Measurements from ENCODE around the gene RNF169.
"Not testable (repeated sequence)": the region's sequence is repeated elsewhere in the genome, so short reads cannot be mapped to it uniquely, and the experiment has no call there.

The RNF169 gene

GRCh38 chr11:74820763-74821162 lies 72.1 kb downstream of the RNF169 start:
- Histone ChIP-seq H2BK120ac (ENCODE audit: low read depth, low read length) (no peak overlapping the region), H3K27ac (replicated peaks; ENCODE audit: low read length) (no peak overlapping the region)

GRCh38 chr11:74822170-74822569 lies 73.5 kb downstream of the RNF169 start:
- Histone ChIP-seq H4K8ac (ENCODE audit: low read depth, low read length) (no peak overlapping the region), H2BK15ac (ENCODE audit: low read length) (no peak overlapping the region), H3K36me3 (replicated peaks in 1 of 2; ENCODE audit: control insufficient read depth in 2 of 2, insufficient read depth in 2 of 2, low read length in 2 of 2) (peaks cover 14 to 93% of the 10 kb centered on the region in 2 donors), H3K4me2 (ENCODE audit: insufficient read depth, low read length, poor library complexity, severe bottlenecking) (no peak overlapping the region), H3K4me1 (ENCODE audit: control insufficient read depth in 2 of 2, insufficient read depth in 1 of 2, low read depth in 1 of 2, low read length in 2 of 2) (no peaks in the 10 kb centered on the region), H2BK12ac (ENCODE audit: low read length) (no peak overlapping the region), H2AK5ac (ENCODE audit: low read depth, low read length) (no peak overlapping the region), H3K27me3 (ENCODE audit: control insufficient read depth in 3 of 3, insufficient read depth in 3 of 3, low read depth in 1 of 3, low read length in 3 of 3) (no peaks in the 10 kb centered on the region), H3K27ac (replicated peaks; ENCODE audit: low read length) (no peak overlapping the region), H3K23ac (ENCODE audit: low read depth, low read length, poor library complexity) (no peak overlapping the region), H3K18ac (ENCODE audit: low read length) (no peak overlapping the region), H4K91ac (ENCODE audit: low read depth, low read length, poor library complexity) (no peak overlapping the region), H3K79me1 (ENCODE audit: low read depth, low read length) (no peaks in the 10 kb centered on the region), H3K4me3 (ENCODE audit: low read length in 2 of 2) (no peak overlapping the region), H2AFZ (ENCODE audit: low read length) (no peak overlapping the region), H3K4ac (ENCODE audit: low read length) (no peak overlapping the region), H3K9ac (ENCODE audit: low read depth, low read length, poor library complexity) (no peak overlapping the region), H2BK5ac (ENCODE audit: low read length) (no peak overlapping the region), H3K14ac (ENCODE audit: low read length) (no peak overlapping the region), H3K9me3 (replicated peaks in 1 of 2; ENCODE audit: control insufficient read depth in 2 of 2, insufficient read depth in 1 of 2, low read depth in 1 of 2, low read length in 2 of 2) (peaks cover 18 to 44% of the 10 kb centered on the region in 2 donors), H2BK120ac (ENCODE audit: low read depth, low read length) (no peak overlapping the region)
- DNase-seq (ENCODE audit: low spot score), result no peak
- no CpG with 5 or more reads among the region's 5 CpGs for WGBS, 2 donors (ENCODE audit: extremely low coverage in 2 of 2, insufficient read length in 2 of 2, insufficient replicate concordance in 1 of 2)

More at GRCh38 chr11:74820763-74821162, 72.1 kb downstream of the RNF169 start:
- Histone ChIP-seq H4K91ac (ENCODE audit: low read depth, low read length, poor library complexity) (no peak overlapping the region), H3K79me1 (ENCODE audit: low read depth, low read length) (no peaks in the 10 kb centered on the region), H3K4me3 (ENCODE audit: low read length in 2 of 2) (no peak overlapping the region), H3K4me1 (ENCODE audit: control insufficient read depth in 2 of 2, insufficient read depth in 1 of 2, low read depth in 1 of 2, low read length in 2 of 2) (peaks cover 0 to 2% of the 10 kb centered on the region in 2 donors), H3K27me3 (ENCODE audit: control insufficient read depth in 3 of 3, insufficient read depth in 3 of 3, low read depth in 1 of 3, low read length in 3 of 3) (no peaks in the 10 kb centered on the region), H2AFZ (ENCODE audit: low read length) (no peak overlapping the region), H2BK12ac (ENCODE audit: low read length) (no peak overlapping the region), H4K8ac (ENCODE audit: low read depth, low read length) (no peak overlapping the region), H2BK5ac (ENCODE audit: low read length) (no peak overlapping the region), H3K9ac (ENCODE audit: low read depth, low read length, poor library complexity) (no peak overlapping the region), H2BK15ac (ENCODE audit: low read length) (no peak overlapping the region), H3K4ac (ENCODE audit: low read length) (no peak overlapping the region), H2AK5ac (ENCODE audit: low read depth, low read length) (no peak overlapping the region), H3K14ac (ENCODE audit: low read length) (no peak overlapping the region), H3K4me2 (ENCODE audit: insufficient read depth, low read length, poor library complexity, severe bottlenecking) (no peak overlapping the region), H3K18ac (ENCODE audit: low read length) (no peak overlapping the region), H3K23ac (ENCODE audit: low read depth, low read length, poor library complexity) (no peak overlapping the region), H3K36me3 (replicated peaks in 1 of 2; ENCODE audit: control insufficient read depth in 2 of 2, insufficient read depth in 2 of 2, low read length in 2 of 2) (peaks cover 5 to 87% of the 10 kb centered on the region in 2 donors), H3K9me3 (replicated peaks in 1 of 2; ENCODE audit: control insufficient read depth in 2 of 2, insufficient read depth in 1 of 2, low read depth in 1 of 2, low read length in 2 of 2) (peaks cover 7 to 30% of the 10 kb centered on the region in 2 donors)
- DNase-seq (ENCODE audit: low spot score), result no peak
- WGBS, 2 donors (ENCODE audit: extremely low coverage in 2 of 2, insufficient read length in 2 of 2, insufficient replicate concordance in 1 of 2), result no CpG with 5 or more reads among the region's 1 CpG

- H3K36me3 ChIP-seq (replicated peaks in 1 of 2; ENCODE audit: control insufficient read depth in 2 of 2, insufficient read depth in 2 of 2, low read length in 2 of 2), result peaks cover 15 to 89% of the 10 kb centered on the region in 2 donors
- H2AK5ac ChIP-seq (ENCODE audit: low read depth, low read length), result no peak overlapping the region
- DNase-seq (ENCODE audit: low spot score), result no peak
- H3K79me1 ChIP-seq (ENCODE audit: low read depth, low read length), result no peaks in the 10 kb centered on the region
- no peak overlapping the region for H3K4me2 ChIP-seq (ENCODE audit: insufficient read depth, low read length, poor library complexity, severe bottlenecking)
- no peak overlapping the region for H2BK12ac ChIP-seq (ENCODE audit: low read length)
- no peak overlapping the region for H3K4me3 ChIP-seq (ENCODE audit: low read length in 2 of 2)
- no peak overlapping the region for H3K27ac ChIP-seq (replicated peaks; ENCODE audit: low read length)
- H2BK120ac ChIP-seq (ENCODE audit: low read depth, low read length), result no peak overlapping the region
- no peak overlapping the region for H3K4ac ChIP-seq (ENCODE audit: low read length)
- H4K8ac ChIP-seq (ENCODE audit: low read depth, low read length), result no peak overlapping the region
- H2BK5ac ChIP-seq (ENCODE audit: low read length), result no peak overlapping the region
- H3K23ac ChIP-seq (ENCODE audit: low read depth, low read length, poor library complexity), result no peak overlapping the region
- no peak overlapping the region for H2BK15ac ChIP-seq (ENCODE audit: low read length)
- peaks cover 19 to 61% of the 10 kb centered on the region in 2 donors for H3K9me3 ChIP-seq (replicated peaks in 1 of 2; ENCODE audit: control insufficient read depth in 2 of 2, insufficient read depth in 1 of 2, low read depth in 1 of 2, low read length in 2 of 2)
- no CpG with 5 or more reads among the region's 1 CpG for WGBS, 2 donors (ENCODE audit: extremely low coverage in 2 of 2, insufficient read length in 2 of 2, insufficient replicate concordance in 1 of 2)
- H3K18ac ChIP-seq (ENCODE audit: low read length), result no peak overlapping the region
- no peaks in the 10 kb centered on the region for H3K27me3 ChIP-seq (ENCODE audit: control insufficient read depth in 3 of 3, insufficient read depth in 3 of 3, low read depth in 1 of 3, low read length in 3 of 3)
- no peak overlapping the region for H3K9ac ChIP-seq (ENCODE audit: low read depth, low read length, poor library complexity)
- no peak overlapping the region for H2AFZ ChIP-seq (ENCODE audit: low read length)
- H4K91ac ChIP-seq (ENCODE audit: low read depth, low read length, poor library complexity), result no peak overlapping the region
- no peak overlapping the region for H3K14ac ChIP-seq (ENCODE audit: low read length)
- no peaks in the 10 kb centered on the region for H3K4me1 ChIP-seq (ENCODE audit: control insufficient read depth in 2 of 2, insufficient read depth in 1 of 2, low read depth in 1 of 2, low read length in 2 of 2)
These were observed 75.8 kb downstream of the RNF169 start for GRCh38 chr11:74824285-74824982.

DNA sequence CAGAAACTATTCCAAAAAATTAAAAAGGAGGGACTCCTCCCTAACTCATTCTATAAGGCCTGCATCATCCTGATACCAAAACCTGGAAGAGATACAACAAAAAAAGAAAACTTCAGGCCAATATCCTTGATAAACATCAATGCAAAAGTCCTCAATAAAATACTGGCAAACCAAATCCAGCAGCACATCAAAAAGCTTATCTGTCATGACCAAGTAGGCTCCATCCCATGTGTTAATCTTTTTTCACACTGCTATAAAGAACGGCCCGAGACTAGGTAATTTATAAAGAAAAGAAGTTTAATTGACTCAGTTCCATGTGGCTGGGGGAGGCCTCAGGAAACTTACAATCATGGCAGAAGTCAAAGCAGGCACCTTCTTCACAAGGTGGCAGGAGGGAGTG lies 76.9 kb downstream of the RNF169 start:
- not testable (repeated sequence) for H3K4me3 ChIP-seq (ENCODE audit: low read length in 2 of 2); H2BK5ac ChIP-seq (ENCODE audit: low read length); H3K4ac ChIP-seq (ENCODE audit: low read length); H4K8ac ChIP-seq (ENCODE audit: low read depth, low read length); H4K91ac ChIP-seq (ENCODE audit: low read depth, low read length, poor library complexity); H3K18ac ChIP-seq (ENCODE audit: low read length); DNase-seq (ENCODE audit: low spot score); H3K79me1 ChIP-seq (ENCODE audit: low read depth, low read length); H3K23ac ChIP-seq (ENCODE audit: low read depth, low read length, poor library complexity); H3K14ac ChIP-seq (ENCODE audit: low read length); H2BK15ac ChIP-seq (ENCODE audit: low read length); H3K27ac ChIP-seq (replicated peaks; ENCODE audit: low read length); H2BK12ac ChIP-seq (ENCODE audit: low read length); H2AK5ac ChIP-seq (ENCODE audit: low read depth, low read length); H2BK120ac ChIP-seq (ENCODE audit: low read depth, low read length); H3K4me1 ChIP-seq (ENCODE audit: control insufficient read depth in 2 of 2, insufficient read depth in 1 of 2, low read depth in 1 of 2, low read length in 2 of 2); H3K9ac ChIP-seq (ENCODE audit: low read depth, low read length, poor library complexity); H3K4me2 ChIP-seq (ENCODE audit: insufficient read depth, low read length, poor library complexity, severe bottlenecking); H3K27me3 ChIP-seq (ENCODE audit: control insufficient read depth in 3 of 3, insufficient read depth in 3 of 3, low read depth in 1 of 3, low read length in 3 of 3); H2AFZ ChIP-seq (ENCODE audit: low read length)
- peaks cover 19 to 69% of the 10 kb centered on the region in 2 donors for H3K9me3 ChIP-seq (replicated peaks in 1 of 2; ENCODE audit: control insufficient read depth in 2 of 2, insufficient read depth in 1 of 2, low read depth in 1 of 2, low read length in 2 of 2)
- WGBS, 2 donors (ENCODE audit: extremely low coverage in 2 of 2, insufficient read length in 2 of 2, insufficient replicate concordance in 1 of 2), result no CpG with 5 or more reads among the region's 2 CpGs
- peaks cover 17 to 89% of the 10 kb centered on the region in 2 donors for H3K36me3 ChIP-seq (replicated peaks in 1 of 2; ENCODE audit: control insufficient read depth in 2 of 2, insufficient read depth in 2 of 2, low read length in 2 of 2)

Measured in neuronal stem cell (in vitro differentiated cells).